Kidney epithelial cell (primary cell): ENCODE measurements around the gene C19orf81. TPM values are rescaled to one million over a fixed set of nuclear protein-coding genes. Genes with fewer than 3 reads are reported as not detected.

Experiments used
- DNase-seq: peaks from one replicate; pipeline ENCODE4 v3.0.0-alpha.2; 2010; ENCODE audit warnings: low read depth
- H3K27me3 ChIP-seq: 2 replicates; pipeline ENCODE4 v1.6.0; 2011; ENCODE audit warnings: low read length; ENCODE audit not compliant: control insufficient read depth, insufficient read depth
- H3K36me3 ChIP-seq: 2 replicates; pipeline ENCODE4 v1.5.1; 2011; ENCODE audit warnings: low read length; ENCODE audit not compliant: control insufficient read depth, insufficient read depth
- H3K4me3 ChIP-seq: 2 replicates; pipeline ENCODE4 v1.5.1; 2011; ENCODE audit warnings: low read depth, mild to moderate bottlenecking, control low read depth, low read length
- total RNA-seq: library from RNA; depleted of rRNA; stranded (reverse); fragments of >200 nt; gene quantifications from 2 replicates; pipeline ENCODE4 v1.2.3, GENCODE V29; 2015
- TF ChIP-seq, protein P1 (sequence below): IDR thresholded peaks from 2 replicates; pipeline ENCODE4 v1.5.1; 2011; ENCODE audit warnings: mild to moderate bottlenecking, moderate library complexity, low read length, control low read depth, inconsistent platforms; ENCODE audit not compliant: insufficient read depth, poor library complexity, severe bottlenecking

C19orf81 gene
- total RNA-seq, 1 donor from 2014 or later = 16.5 TPM

GRCh38 chr19:50686310-50687032 lies 37.2 kb downstream of the C19orf81 start:
- H3K27me3 ChIP-seq = peaks cover 2% of the 10 kb centered on the region
- TF ChIP-seq, protein P1, sequence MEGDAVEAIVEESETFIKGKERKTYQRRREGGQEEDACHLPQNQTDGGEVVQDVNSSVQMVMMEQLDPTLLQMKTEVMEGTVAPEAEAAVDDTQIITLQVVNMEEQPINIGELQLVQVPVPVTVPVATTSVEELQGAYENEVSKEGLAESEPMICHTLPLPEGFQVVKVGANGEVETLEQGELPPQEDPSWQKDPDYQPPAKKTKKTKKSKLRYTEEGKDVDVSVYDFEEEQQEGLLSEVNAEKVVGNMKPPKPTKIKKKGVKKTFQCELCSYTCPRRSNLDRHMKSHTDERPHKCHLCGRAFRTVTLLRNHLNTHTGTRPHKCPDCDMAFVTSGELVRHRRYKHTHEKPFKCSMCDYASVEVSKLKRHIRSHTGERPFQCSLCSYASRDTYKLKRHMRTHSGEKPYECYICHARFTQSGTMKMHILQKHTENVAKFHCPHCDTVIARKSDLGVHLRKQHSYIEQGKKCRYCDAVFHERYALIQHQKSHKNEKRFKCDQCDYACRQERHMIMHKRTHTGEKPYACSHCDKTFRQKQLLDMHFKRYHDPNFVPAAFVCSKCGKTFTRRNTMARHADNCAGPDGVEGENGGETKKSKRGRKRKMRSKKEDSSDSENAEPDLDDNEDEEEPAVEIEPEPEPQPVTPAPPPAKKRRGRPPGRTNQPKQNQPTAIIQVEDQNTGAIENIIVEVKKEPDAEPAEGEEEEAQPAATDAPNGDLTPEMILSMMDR = no peak
- H3K4me3 ChIP-seq = no peak overlapping the region
- DNase-seq = no peak
- H3K36me3 ChIP-seq = peaks cover 2% of the 10 kb centered on the region

- no peak overlapping the region for H3K4me3 ChIP-seq
- no peak for DNase-seq
- TF ChIP-seq, protein P1 = no peak
- H3K36me3 ChIP-seq = peaks cover 2% of the 10 kb centered on the region
- peaks cover 12% of the 10 kb centered on the region for H3K27me3 ChIP-seq
These were observed 39.5 kb downstream of the C19orf81 start for GRCh38 chr19:50688766-50689165.

DNA sequence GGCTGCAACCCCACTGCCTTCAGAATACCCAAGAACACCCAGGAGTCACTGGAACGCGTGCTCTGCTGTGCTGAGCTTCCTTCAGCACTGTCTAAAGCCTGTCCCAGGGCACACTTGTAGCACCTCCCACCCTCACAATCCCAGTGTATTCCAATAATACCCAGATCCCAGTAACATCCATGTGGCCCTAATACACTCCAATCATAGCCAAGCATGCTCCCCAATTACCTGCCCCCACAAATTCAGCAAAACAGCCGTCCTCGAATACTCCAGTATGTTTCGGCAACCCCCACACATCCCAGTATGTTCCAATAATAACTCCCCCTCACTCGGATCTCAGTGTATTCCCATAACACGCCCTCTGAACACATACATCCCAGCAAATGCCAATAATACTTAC lies 41.2 kb downstream of the C19orf81 start:
- peaks cover 23% of the 10 kb centered on the region for H3K27me3 ChIP-seq
- DNase-seq = no peak
- TF ChIP-seq, protein P1 = no peak
- no peak overlapping the region for H3K4me3 ChIP-seq
- H3K36me3 ChIP-seq = no peaks in the 10 kb centered on the region

GRCh38 chr19:50693064-50693975 lies 44.1 kb downstream of the C19orf81 start:
- Histone ChIP-seq H3K27me3 (peaks cover 34% of the 10 kb centered on the region), H3K4me3 (no peak overlapping the region), H3K36me3 (no peaks in the 10 kb centered on the region)
- TF ChIP-seq, protein P1 = no peak
- no peak for DNase-seq

GRCh38 chr19:50694815-50695145 lies 45.5 kb downstream of the C19orf81 start:
- Histone ChIP-seq H3K4me3 (no peak overlapping the region), H3K36me3 (no peaks in the 10 kb centered on the region), H3K27me3 (peaks cover 34% of the 10 kb centered on the region)
- DNase-seq = no peak
- TF ChIP-seq, protein P1 = no peak
